Liver (tissue), 9 donors: ENCODE measurements around the gene GRSF1. TPM values are rescaled to one million over a fixed set of nuclear protein-coding genes. Genes with fewer than 3 reads are reported as not detected.

Experiments used
- DNase-seq: peaks from one replicate; pipeline ENCODE4 v3.0.0-alpha.2; 2017; ENCODE audit warnings: low spot score
- H3K27ac ChIP-seq, 2 donors: one replicate each; pipeline ENCODE4 v1.7.0; 2013; ENCODE audit warnings: inconsistent platforms in 2 of 2, low read length in 2 of 2, control low read depth in 1 of 2, low read depth in 1 of 2, mild to moderate bottlenecking in 1 of 2
- H3K27me3 ChIP-seq, 4 donors: one replicate each; pipeline versions ENCODE4 v1.6.1 to v1.7.0; 2013; ENCODE audit warnings: low read length in 3 of 4, inconsistent platforms in 1 of 4, mild to moderate bottlenecking in 1 of 4, moderate library complexity in 1 of 4; ENCODE audit not compliant: control insufficient read depth in 4 of 4, insufficient read depth in 4 of 4
- H3K36me3 ChIP-seq, 4 donors: one replicate each; pipeline versions ENCODE4 v1.6.1 to v1.7.0; 2013; ENCODE audit warnings: low read length in 3 of 4, mild to moderate bottlenecking in 3 of 4, low read depth in 1 of 4, moderate library complexity in 1 of 4; ENCODE audit not compliant: control insufficient read depth in 4 of 4, insufficient read depth in 3 of 4
- H3K4me1 ChIP-seq, 4 donors: one replicate each; pipeline versions ENCODE4 v1.6.1 to v1.7.0; 2013; ENCODE audit warnings: low read length in 3 of 4, mild to moderate bottlenecking in 3 of 4, moderate library complexity in 1 of 4; ENCODE audit not compliant: control insufficient read depth in 4 of 4, insufficient read depth in 4 of 4
- H3K4me3 ChIP-seq, 3 donors: one replicate each; pipeline versions ENCODE4 v1.6.1 to v1.7.0; 2013; ENCODE audit warnings: low read length in 3 of 3, control low read depth in 1 of 3, low read depth in 1 of 3, mild to moderate bottlenecking in 1 of 3
- H3K9ac ChIP-seq, 2 donors: one replicate each; pipeline ENCODE4 v1.7.0; 2013; ENCODE audit warnings: low read length in 2 of 2, mild to moderate bottlenecking in 2 of 2, moderate library complexity in 2 of 2, control low read depth in 1 of 2, low read depth in 1 of 2
- H3K9me3 ChIP-seq, 4 donors: one replicate each; pipeline versions ENCODE4 v1.6.1 to v1.7.0; 2013; ENCODE audit warnings: low read length in 3 of 4; ENCODE audit not compliant: control insufficient read depth in 4 of 4
- ATF3 ChIP-seq: IDR thresholded peaks from 2 replicates; pipeline ENCODE4 v1.6.1; 2016; ENCODE audit warnings: antibody characterized with exemption
- CTCF ChIP-seq: fragments of 150-350 bp; IDR thresholded peaks from 2 replicates; pipeline ENCODE4 v1.5.1; 2017; ENCODE audit warnings: improper control_type of control experiment, low read depth, low read length; ENCODE audit not compliant: missing input control
- EGR1 ChIP-seq, 2 donors: IDR thresholded peaks; 2 replicates each; pipeline ENCODE4 v1.6.1; 2016 to 2018; ENCODE audit warnings: antibody characterized with exemption in 2 of 2, low read depth in 2 of 2
- FOXA1 ChIP-seq: IDR thresholded peaks from 2 replicates; pipeline ENCODE4 v1.6.1; 2016; ENCODE audit warnings: antibody characterized with exemption
- FOXA2 ChIP-seq: IDR thresholded peaks from 2 replicates; pipeline ENCODE4 v1.6.1; 2016; ENCODE audit warnings: antibody characterized with exemption
- GABPA ChIP-seq, 2 donors: IDR thresholded peaks in 1 of 2; conservative IDR thresholded peaks in 1 of 2; 2 replicates each; pipeline ENCODE4 v1.6.1; 2016; ENCODE audit warnings: antibody characterized with exemption in 2 of 2, mild to moderate bottlenecking in 1 of 2, moderate library complexity in 1 of 2
- HNF4G ChIP-seq: IDR thresholded peaks from 2 replicates; pipeline ENCODE4 v1.6.1; 2016; ENCODE audit warnings: antibody characterized with exemption
- JUND ChIP-seq, 2 donors: IDR thresholded peaks; 2 replicates each; pipeline ENCODE4 v1.6.1; 2016; ENCODE audit warnings: antibody characterized with exemption in 2 of 2
- MAX ChIP-seq: IDR thresholded peaks from 2 replicates; pipeline ENCODE4 v1.6.1; 2016; ENCODE audit warnings: antibody characterized with exemption
- NR2F2 ChIP-seq: IDR thresholded peaks from 2 replicates; pipeline ENCODE4 v1.6.1; 2016; ENCODE audit warnings: antibody characterized with exemption
- REST ChIP-seq: IDR thresholded peaks from 2 replicates; pipeline ENCODE4 v1.6.1; 2016; ENCODE audit warnings: antibody characterized with exemption, mild to moderate bottlenecking
- RXRA ChIP-seq, 2 donors: IDR thresholded peaks; 2 replicates each; pipeline ENCODE4 v1.6.1; 2017 to 2018; ENCODE audit warnings: antibody characterized with exemption in 2 of 2, mild to moderate bottlenecking in 1 of 2
- TAF1 ChIP-seq: conservative IDR thresholded peaks from 2 replicates; pipeline ENCODE4 v1.6.1; 2016; ENCODE audit warnings: antibody characterized with exemption, mild to moderate bottlenecking
- YY1 ChIP-seq: IDR thresholded peaks from 2 replicates; pipeline ENCODE4 v1.6.1; 2016; ENCODE audit warnings: antibody characterized with exemption, mild to moderate bottlenecking
- ZBTB33 ChIP-seq: IDR thresholded peaks from 2 replicates; pipeline ENCODE4 v1.6.1; 2016; ENCODE audit warnings: antibody characterized with exemption
- WGBS: extraction: QIAGEN DNeasy Blood & Tissue Kit; methylation state at CpG from one replicate; pipeline ENCODE4 v1.1.7; 2013; 5-methylcytosine and 5-hydroxymethylcytosine counted together
- polyA plus RNA-seq, 2 donors: library from polyadenylated mRNA; stranded (reverse) in 1 of 2; unstranded in 1 of 2; fragments of 200-250 nt in 1 of 2; fragments of >200 nt in 1 of 2; fragmentation: Nextera tagmentation in 1 of 2; extraction: Ambion mirVana in 1 of 2; gene quantifications; one replicate each; pipeline versions ENCODE4 v1.2.1 to v1.2.3, GENCODE V29; 2013 to 2015
- total RNA-seq, 2 donors: library from RNA; depleted of rRNA; stranded (reverse); fragments of >200 nt; gene quantifications; one replicate each; pipeline ENCODE4 v1.2.3, GENCODE V29; 2014
- donor health status: healthy.
- donor health status: healthy.
- donor health status: healthy.
- donor health status: healthy.
- donor health status: healthy.

The GRSF1 gene
- total and polyA plus RNA-seq, 4 donors = 22.5 to 30.4 (median 28.0) TPM

- Histone ChIP-seq H3K9me3 (no peaks in the 10 kb centered on the region), H3K27me3 (no peaks in the 10 kb centered on the region), H3K36me3 (peaks cover 17 to 57% (median 31%) of the 10 kb centered on the region in 4 donors), H3K27ac (no peak overlapping the region), H3K4me3 (no peak overlapping the region), H3K4me1 (peaks cover 0 to 2% (median 0%) of the 10 kb centered on the region in 4 donors), H3K9ac (no peak overlapping the region)
- TF ChIP-seq NR2F2 (no peak), RXRA (IDR thresholded peaks at IDR 0.05) (no peak), TAF1 (no peak)
- 98% methylated on average over 4 of the region's 4 CpGs for WGBS
- DNase-seq = no peak
Observed at GRCh38 chr4:70831293-70831692, 8.4 kb downstream of the GRSF1 start.

GRCh38 chr4:70830054-70830453 is 9.6 kb downstream of the GRSF1 start:
- H3K27me3 ChIP-seq = no peaks in the 10 kb centered on the region
- H3K27ac ChIP-seq = no peak overlapping the region
- H3K9me3 ChIP-seq = no peaks in the 10 kb centered on the region
- H3K9ac ChIP-seq = no peak overlapping the region
- H3K4me1 ChIP-seq = peaks cover 0 to 2% (median 0%) of the 10 kb centered on the region in 4 donors
- no peak for DNase-seq
- no peak overlapping the region for H3K4me3 ChIP-seq
- H3K36me3 ChIP-seq = peaks cover 20 to 65% (median 39%) of the 10 kb centered on the region in 4 donors
- no peak for TF ChIP-seq HNF4G
- no peak for TF ChIP-seq JUND (IDR thresholded peaks at IDR 0.05)
- TF ChIP-seq ATF3 = no peak
- TF ChIP-seq NR2F2 = no peak
- 96% methylated on average over 9 of the region's 9 CpGs for whole genome bisulfite sequencing

GRCh38 chr4:70829492-70829891 is 10.2 kb downstream of the GRSF1 start:
- H3K4me1 ChIP-seq = peaks cover 0 to under 1% (median 0%) of the 10 kb centered on the region in 4 donors
- no peaks in the 10 kb centered on the region for H3K27me3 ChIP-seq
- 96% methylated on average over 1 of the region's 1 CpG for WGBS
- H3K9ac ChIP-seq = no peak overlapping the region
- H3K36me3 ChIP-seq = peaks cover 21 to 63% (median 42%) of the 10 kb centered on the region in 4 donors
- no peaks in the 10 kb centered on the region for H3K9me3 ChIP-seq
- no peak overlapping the region for H3K27ac ChIP-seq
- no peak for DNase-seq
- TF ChIP-seq EGR1 (IDR thresholded peaks at IDR 0.05; ENCODE audit: low read depth in 2 of 2) = no peak
- no peak for TF ChIP-seq RXRA (IDR thresholded peaks at IDR 0.05)
- no peak for TF ChIP-seq ZBTB33
- no peak for TF ChIP-seq MAX
- TF ChIP-seq REST = no peak
- no peak for TF ChIP-seq GABPA (IDR thresholded peaks at IDR 0.05 in 1 of 2, conservative IDR thresholded peaks at IDR 0.05 in 1 of 2)
- no peak for TF ChIP-seq YY1
- TF ChIP-seq JUND (IDR thresholded peaks at IDR 0.05) = no peak
- no peak for TF ChIP-seq FOXA1
- TF ChIP-seq NR2F2 = no peak
- no peak for TF ChIP-seq FOXA2
- no peak for TF ChIP-seq CTCF
- no peak for TF ChIP-seq HNF4G
- no peak overlapping the region for H3K4me3 ChIP-seq
